Measurements from ENCODE around the gene NFATC1. TPM values are rescaled to one million over a fixed set of nuclear protein-coding genes. Genes with fewer than 3 reads are reported as not detected.

The NFATC1 gene
- total RNA-seq, 1 donor from 2014 or later = 35.4 TPM

DNA sequence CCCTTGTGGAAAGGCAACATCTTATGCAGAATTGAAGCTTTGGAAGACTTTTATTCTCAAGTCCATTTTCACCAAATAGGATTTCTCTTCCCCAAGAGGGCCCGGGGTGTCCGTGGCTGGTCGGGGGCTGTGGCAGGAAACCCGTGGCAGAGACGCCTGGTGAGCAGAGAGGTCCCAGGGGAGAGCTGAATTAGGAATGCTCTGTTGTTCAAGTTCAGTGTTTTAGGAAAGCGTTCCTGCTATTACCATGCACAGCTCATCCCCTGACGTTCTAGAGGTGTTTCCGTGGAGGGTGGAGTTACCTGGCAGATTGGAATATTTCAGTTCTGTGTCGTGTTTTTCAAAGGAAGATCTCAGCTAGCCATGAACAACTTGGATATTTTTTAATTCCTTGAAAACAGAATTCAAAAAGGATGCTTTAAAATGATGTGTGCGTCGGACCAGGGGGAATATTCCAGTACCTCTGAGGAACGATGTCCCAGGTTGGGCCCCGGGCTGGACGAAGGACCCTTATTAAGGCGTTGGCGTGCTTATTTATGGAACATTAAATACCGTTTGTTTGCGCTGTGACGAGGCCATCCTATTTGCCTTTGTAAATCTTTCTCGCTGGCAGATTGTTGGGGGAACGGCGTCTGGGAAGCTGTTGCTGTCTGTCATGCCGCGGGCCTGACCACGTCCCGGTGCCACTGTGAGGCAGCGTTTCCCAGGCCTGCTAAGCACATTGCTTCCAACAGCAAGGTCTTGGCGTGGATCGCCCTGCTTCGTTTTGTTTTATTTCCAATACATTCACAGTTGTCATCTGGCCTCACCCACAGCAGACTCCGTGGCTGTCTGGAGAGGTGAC is 8.2 kb downstream of the NFATC1 start:
- DNase-seq (ENCODE audit: low spot score) = no peak

GRCh38 chr18:79404567-79404910 is 8.8 kb downstream of the NFATC1 start:
- DNase-seq (ENCODE audit: low spot score) = no peak

GRCh38 chr18:79405019-79405780 is 9.5 kb downstream of the NFATC1 start:
- no peak for DNase-seq (ENCODE audit: low spot score)

DNA sequence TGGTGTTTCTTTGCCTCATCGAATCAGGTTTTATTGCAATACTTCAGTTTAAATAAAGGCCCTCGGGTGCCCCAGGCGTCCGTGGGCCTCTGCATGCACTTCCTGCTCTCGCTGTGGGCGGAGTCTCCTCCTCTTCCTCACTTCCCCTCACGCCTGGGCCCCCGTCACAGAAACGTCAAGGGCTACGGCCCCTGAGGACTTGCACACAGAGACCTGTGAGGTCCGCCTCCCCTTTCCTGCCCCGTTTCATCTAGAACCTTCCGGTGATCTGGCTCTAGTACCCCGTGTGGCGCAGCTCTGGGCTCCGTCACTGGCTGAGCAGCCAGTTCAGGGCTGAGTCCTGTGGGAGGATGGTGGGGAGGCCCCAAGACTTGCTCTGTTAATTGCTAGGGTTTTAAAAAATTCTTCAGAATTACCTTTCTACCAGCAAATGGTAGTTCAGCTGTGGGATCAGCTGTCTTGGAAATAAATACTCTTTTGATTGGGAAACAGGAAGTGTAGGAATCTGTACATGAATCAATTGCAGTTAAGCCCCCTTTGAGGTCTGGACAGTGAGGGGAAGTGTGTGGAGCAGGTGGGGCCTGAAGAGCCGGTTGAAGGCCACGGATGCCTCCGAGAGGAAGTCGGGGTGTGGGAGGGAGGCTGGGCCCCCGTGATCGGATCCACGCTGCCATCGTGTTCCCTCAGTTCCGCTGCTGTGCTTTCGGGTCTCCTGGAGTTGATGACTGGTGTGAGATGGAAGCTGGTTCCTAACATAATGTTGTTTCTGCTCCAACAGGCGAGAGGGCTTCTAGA is 10.2 kb downstream of the NFATC1 start:
- no peak for DNase-seq (ENCODE audit: low spot score)

DNA sequence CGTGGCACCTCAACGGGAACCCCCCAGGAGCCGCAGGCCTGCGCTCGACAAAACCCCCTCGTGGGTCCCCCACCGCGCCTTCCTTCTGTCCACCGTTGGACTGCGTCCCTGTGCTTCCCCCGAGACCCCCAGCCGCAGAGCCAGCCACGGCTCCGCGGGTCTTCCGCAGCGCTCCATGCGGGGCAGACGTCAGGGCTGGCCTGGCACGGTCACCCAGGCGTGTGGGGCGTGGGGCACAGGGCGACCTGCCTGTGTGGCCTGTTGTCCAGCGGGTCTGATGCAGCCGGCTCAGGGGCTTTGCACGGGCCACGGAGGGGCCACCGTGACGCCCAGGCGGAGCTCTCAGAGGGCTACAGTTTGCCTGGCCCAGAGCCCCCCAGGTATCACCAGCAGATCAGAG is 11.0 kb downstream of the NFATC1 start:
- no peak for DNase-seq (ENCODE audit: low spot score)

DNA sequence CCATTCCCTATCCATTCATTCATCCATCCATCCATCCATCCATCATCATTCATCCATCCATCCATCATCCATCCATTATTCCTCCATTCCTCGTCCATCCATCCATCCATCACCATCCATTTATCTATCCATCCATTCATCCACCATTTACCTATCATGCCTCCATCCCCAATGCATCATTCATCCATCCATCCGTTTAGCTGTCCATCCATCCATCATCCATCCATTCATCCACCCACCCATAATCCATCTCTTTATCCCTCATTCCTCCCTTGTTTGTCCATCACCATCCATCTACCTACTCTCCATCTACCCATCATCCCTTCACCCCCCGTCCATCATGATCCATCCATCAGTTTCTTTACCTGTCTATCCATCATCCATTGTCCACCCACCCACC is 13.6 kb downstream of the NFATC1 start:
- DNase-seq (ENCODE audit: low spot score) = no peak

DNA sequence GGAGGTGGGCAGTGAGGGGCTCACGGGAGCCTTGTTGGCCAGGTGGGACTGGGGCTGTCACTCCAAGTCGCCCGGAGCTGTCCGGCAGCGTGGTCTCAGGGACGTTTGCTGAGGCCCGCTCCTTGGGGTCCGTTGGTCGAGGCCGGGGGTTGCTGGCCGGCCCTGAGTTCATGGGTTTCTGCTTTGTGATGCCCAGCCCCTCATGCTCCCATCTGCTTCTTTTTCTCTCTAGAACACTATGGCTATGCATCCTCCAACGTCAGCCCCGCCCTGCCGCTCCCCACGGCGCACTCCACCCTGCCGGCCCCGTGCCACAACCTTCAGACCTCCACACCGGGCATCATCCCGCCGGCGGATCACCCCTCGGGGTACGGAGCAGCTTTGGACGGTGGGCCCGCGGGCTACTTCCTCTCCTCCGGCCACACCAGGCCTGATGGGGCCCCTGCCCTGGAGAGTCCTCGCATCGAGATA is 14.5 kb downstream of the NFATC1 start:
- no peak for DNase-seq (ENCODE audit: low spot score)

- DNase-seq (ENCODE audit: low spot score) = no peak
These were observed 15.2 kb downstream of the NFATC1 start for GRCh38 chr18:79410731-79411613.

DNA sequence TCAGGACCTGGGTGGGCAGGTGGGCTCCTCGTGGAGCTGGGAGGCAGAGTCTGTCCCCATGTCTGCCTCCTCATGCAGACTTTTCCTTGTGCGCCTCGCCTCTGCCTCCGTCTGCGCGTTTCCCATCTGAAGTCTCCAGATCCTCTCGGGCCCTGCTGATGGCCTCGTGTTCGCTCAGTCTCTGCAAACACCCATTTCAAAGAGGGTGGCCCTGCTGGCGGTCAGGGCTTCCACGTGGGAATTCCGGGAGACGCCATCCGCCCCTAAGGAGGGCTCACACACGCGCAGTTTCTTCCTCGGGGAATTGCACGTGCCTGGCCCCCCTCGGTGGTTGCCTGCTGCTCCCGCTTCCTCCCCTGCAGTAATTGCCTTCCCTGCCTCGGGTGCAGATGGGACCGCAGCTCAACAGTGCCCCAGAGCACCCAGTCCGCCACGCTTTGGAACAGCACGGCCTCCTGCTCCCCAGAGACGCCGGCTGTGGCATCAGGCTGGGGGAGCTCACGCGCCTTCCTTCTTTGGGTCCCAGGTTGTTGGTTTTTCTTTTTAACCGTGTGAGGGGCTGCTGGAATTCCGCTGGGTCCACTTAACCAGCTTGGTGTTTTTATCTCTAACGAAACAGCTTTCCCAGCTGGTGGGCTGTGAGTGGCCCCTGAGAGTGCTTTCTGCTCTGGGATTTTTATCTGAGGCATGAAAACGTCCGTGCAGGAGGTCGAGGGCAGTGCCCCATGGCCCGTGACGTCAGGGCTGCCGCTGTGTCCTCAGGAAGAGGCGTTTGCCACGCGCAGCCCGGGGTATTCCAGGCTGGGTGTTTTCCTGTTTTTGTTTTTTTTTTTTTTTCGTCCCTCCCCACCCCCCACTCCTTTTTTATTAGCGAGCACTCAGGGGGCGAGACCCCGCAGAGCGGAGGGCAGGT is 16.1 kb downstream of the NFATC1 start:
- no peak for DNase-seq (ENCODE audit: low spot score)

- no peak for DNase-seq (ENCODE audit: low spot score)
These were observed 17.3 kb downstream of the NFATC1 start for GRCh38 chr18:79413025-79413424.

DNA sequence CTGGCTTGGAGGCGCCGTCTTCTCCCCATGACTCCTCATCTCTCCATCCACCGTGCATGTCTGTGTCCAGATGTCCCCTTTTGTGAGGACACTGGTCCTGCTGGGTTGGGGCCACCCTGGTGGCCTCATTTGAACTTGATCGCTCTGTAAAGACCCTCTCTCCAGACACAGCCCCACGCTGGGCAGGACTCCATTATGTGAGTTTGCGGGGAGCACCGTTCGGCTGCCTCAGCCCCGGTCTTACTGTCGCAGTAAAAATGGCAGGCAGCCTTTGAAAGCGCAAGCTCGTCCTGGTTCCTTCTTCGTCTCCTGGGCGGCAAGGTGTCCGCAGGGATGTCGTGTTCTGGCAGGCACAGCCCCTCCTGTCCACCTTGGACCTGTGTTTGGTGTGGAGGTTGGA is 17.7 kb downstream of the NFATC1 start:
- no peak for DNase-seq (ENCODE audit: low spot score)

GRCh38 chr18:79413901-79414300 is 18.2 kb downstream of the NFATC1 start:
- no peak for DNase-seq (ENCODE audit: low spot score)

GRCh38 chr18:79416022-79416676 is 20.4 kb downstream of the NFATC1 start:
- no peak for DNase-seq (ENCODE audit: low spot score)

- no peak for DNase-seq (ENCODE audit: low spot score)
These were observed 20.9 kb downstream of the NFATC1 start for GRCh38 chr18:79416677-79417052.

GRCh38 chr18:79418236-79418635 is 22.5 kb downstream of the NFATC1 start:
- DNase-seq (ENCODE audit: low spot score) = no peak

DNA sequence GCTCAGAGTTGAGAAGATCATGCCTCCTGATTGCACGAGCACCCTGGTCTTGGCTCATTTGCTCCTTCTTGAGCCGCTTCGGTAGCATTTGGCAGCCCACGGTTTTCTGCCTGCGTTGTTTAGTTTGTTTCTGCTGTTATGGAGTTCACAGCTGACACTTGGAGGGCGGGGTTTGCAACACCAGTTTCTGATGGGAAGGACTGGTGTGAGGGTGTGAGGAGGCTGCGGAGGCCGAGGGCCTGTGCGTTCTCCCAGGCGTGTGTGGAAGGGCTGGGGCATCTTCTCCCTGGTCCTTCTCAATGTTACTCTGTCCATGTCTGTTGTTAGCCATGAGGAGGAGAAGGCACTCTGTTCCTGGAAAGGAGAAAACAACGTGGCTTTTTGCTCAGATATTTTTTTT is 22.9 kb downstream of the NFATC1 start:
- DNase-seq (ENCODE audit: low spot score) = no peak

DNA sequence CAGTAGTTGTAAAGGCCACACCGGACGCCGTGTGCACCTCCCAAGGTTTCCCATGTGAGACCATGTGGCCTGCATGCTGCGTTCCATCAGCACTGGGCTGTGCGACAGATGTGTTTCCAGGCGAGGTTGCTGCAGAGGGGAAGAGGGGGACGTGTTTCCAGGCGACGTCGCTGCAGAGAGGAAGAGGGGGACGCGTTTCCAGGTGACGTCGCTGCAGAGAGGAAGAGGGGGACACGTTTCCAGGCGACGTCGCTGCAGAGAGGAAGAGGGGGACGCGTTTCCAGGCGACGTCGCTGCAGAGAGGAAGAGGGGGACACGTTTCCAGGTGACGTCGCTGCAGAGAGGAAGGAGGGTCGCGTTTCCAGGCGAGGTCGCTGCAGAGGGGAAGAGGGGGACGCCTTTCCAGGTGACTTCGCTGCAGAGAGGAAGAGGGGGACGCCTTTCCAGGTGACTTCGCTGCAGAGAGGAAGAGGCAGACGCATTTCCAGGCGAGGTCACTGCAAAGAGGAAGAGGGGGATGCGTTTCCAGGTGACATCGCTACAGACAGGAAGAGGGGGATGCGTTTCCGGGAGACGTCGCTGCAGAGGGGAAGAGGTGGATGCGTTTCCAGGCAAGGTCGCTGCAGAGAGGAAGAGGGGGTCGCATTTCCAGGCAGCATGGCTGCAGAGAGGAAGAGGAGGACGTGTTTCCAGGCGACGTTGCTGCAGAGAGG is 24.5 kb downstream of the NFATC1 start:
- no peak for DNase-seq (ENCODE audit: low spot score)

- no peak for DNase-seq (ENCODE audit: low spot score)
These were observed 25.6 kb downstream of the NFATC1 start for GRCh38 chr18:79421275-79421857.

Data from mesenteric fat pad (tissue), 1 donor.